ENCODE measurements around the gene LRMDA.
A peak's percentile ranks its signal among the peaks of the same experiment; 100 is the strongest.

Gene LRMDA

DNA sequence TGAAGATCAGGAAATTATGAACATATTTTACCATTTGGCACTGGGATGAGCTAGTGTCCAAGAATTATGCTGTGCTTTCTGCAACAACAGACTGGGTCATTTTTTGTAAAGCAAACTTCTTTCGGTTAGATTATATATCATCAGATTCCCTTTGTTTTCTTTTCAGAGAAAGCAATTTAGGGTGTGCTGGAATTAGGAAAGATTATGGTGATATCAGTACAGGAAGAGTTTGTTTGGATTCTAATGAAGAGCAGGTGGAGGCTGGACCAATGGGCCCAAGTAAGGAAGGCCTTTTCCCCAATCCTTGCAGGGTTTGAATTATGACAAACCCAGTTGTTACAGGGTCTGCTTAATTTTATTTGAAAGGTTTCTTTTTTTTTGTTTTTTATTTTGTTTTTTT lies 1113.4 kb downstream of the LRMDA start:
- no peaks in the 10 kb centered on the region for H4K20me1 ChIP-seq (ENCODE audit: insufficient read depth)
- no peaks in the 10 kb centered on the region for H3K79me2 ChIP-seq (ENCODE audit: insufficient read depth, low read depth)
- H2AFZ ChIP-seq (ENCODE audit: low read depth) = no peak overlapping the region
- no peaks in the 10 kb centered on the region for H3K27me3 ChIP-seq (ENCODE audit: insufficient read depth, low read depth)
- H3K4me3 ChIP-seq (IDR thresholded peaks at IDR 0.05; ENCODE audit: insufficient read depth, low read depth, low read length) = no peak overlapping the region
- H3K27ac ChIP-seq = no peak overlapping the region
- H3K9ac ChIP-seq = no peak overlapping the region
- H3K4me2 ChIP-seq = no peak overlapping the region
- no peaks in the 10 kb centered on the region for H3K36me3 ChIP-seq (ENCODE audit: insufficient read depth)
- no peaks in the 10 kb centered on the region for H3K4me1 ChIP-seq (ENCODE audit: low read depth, poor library complexity, severe bottlenecking)
- TF ChIP-seq CTCF (conservative IDR thresholded peaks at IDR 0.05; ENCODE audit: low read depth, low read length) = no peak

GRCh38 chr10:76546411-76546810 lies 1115.0 kb downstream of the LRMDA start:
- Histone ChIP-seq H3K27ac (no peak overlapping the region), H3K36me3 (ENCODE audit: insufficient read depth) (no peaks in the 10 kb centered on the region), H3K9ac (no peak overlapping the region), H4K20me1 (ENCODE audit: insufficient read depth) (no peaks in the 10 kb centered on the region), H3K27me3 (ENCODE audit: insufficient read depth, low read depth) (no peaks in the 10 kb centered on the region), H3K4me3 (IDR thresholded peaks at IDR 0.05; ENCODE audit: insufficient read depth, low read depth, low read length) (no peak overlapping the region), H3K79me2 (ENCODE audit: insufficient read depth, low read depth) (no peaks in the 10 kb centered on the region), H3K4me2 (no peak overlapping the region), H3K4me1 (ENCODE audit: low read depth, poor library complexity, severe bottlenecking) (no peaks in the 10 kb centered on the region), H2AFZ (ENCODE audit: low read depth) (no peak overlapping the region)
- no peak for TF ChIP-seq CTCF (conservative IDR thresholded peaks at IDR 0.05; ENCODE audit: low read depth, low read length)

GRCh38 chr10:76547352-76547972 lies 1116.0 kb downstream of the LRMDA start:
- peak; percentile 84 for TF ChIP-seq CTCF (conservative IDR thresholded peaks at IDR 0.05; ENCODE audit: low read depth, low read length)
- Histone ChIP-seq H3K27me3 (ENCODE audit: insufficient read depth, low read depth) (no peaks in the 10 kb centered on the region), H3K4me2 (no peak overlapping the region), H3K4me1 (ENCODE audit: low read depth, poor library complexity, severe bottlenecking) (no peaks in the 10 kb centered on the region), H2AFZ (ENCODE audit: low read depth) (peak overlapping the region; percentile 29), H3K27ac (no peak overlapping the region), H3K79me2 (ENCODE audit: insufficient read depth, low read depth) (no peaks in the 10 kb centered on the region), H3K36me3 (ENCODE audit: insufficient read depth) (no peaks in the 10 kb centered on the region), H3K4me3 (IDR thresholded peaks at IDR 0.05; ENCODE audit: insufficient read depth, low read depth, low read length) (no peak overlapping the region), H4K20me1 (ENCODE audit: insufficient read depth) (no peaks in the 10 kb centered on the region), H3K9ac (no peak overlapping the region)

DNA sequence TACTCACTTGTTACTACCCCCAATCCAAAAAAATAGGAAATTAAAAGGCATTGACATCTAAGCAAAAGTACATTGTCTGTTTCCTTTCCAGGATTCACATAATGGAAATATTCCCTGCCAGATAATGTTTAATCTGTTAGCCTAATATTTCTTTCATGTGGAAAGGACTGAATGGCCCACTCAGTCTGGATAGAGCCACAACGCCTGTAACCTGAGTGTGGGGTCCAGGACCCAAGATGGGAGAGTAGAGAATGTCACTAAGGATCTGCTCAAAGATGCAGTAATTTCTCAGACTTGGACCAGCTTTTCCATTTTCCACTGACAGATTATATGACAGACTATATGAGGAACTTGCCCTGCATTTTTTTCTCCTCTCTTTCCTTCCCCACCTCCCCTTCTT lies 1117.3 kb downstream of the LRMDA start:
- H4K20me1 ChIP-seq (ENCODE audit: insufficient read depth) = no peaks in the 10 kb centered on the region
- H3K27ac ChIP-seq = no peak overlapping the region
- no peaks in the 10 kb centered on the region for H3K36me3 ChIP-seq (ENCODE audit: insufficient read depth)
- TF ChIP-seq CTCF (conservative IDR thresholded peaks at IDR 0.05; ENCODE audit: low read depth, low read length) = no peak
- no peaks in the 10 kb centered on the region for H3K79me2 ChIP-seq (ENCODE audit: insufficient read depth, low read depth)
- H3K4me3 ChIP-seq (IDR thresholded peaks at IDR 0.05; ENCODE audit: insufficient read depth, low read depth, low read length) = no peak overlapping the region
- H3K27me3 ChIP-seq (ENCODE audit: insufficient read depth, low read depth) = no peaks in the 10 kb centered on the region
- no peak overlapping the region for H2AFZ ChIP-seq (ENCODE audit: low read depth)
- no peak overlapping the region for H3K9ac ChIP-seq
- H3K4me1 ChIP-seq (ENCODE audit: low read depth, poor library complexity, severe bottlenecking) = no peaks in the 10 kb centered on the region
- H3K4me2 ChIP-seq = no peak overlapping the region
